HG03575 (cell line): ENCODE results near the gene MICOS13.
"Not testable (repeated sequence)": the region's sequence is repeated elsewhere in the genome, so short reads cannot be mapped to it uniquely, and the experiment has no call there.

Experiments used
- ATAC-seq: cut with Tn5 transposase; IDR thresholded peaks from one replicate; pipeline ENCODE4 v1.9.1; 2021; ENCODE audit not compliant: unreplicated experiment, insufficient number of reproducible peaks, low FRiP score; ENCODE audit errors: extremely low read depth

MICOS13 gene

DNA sequence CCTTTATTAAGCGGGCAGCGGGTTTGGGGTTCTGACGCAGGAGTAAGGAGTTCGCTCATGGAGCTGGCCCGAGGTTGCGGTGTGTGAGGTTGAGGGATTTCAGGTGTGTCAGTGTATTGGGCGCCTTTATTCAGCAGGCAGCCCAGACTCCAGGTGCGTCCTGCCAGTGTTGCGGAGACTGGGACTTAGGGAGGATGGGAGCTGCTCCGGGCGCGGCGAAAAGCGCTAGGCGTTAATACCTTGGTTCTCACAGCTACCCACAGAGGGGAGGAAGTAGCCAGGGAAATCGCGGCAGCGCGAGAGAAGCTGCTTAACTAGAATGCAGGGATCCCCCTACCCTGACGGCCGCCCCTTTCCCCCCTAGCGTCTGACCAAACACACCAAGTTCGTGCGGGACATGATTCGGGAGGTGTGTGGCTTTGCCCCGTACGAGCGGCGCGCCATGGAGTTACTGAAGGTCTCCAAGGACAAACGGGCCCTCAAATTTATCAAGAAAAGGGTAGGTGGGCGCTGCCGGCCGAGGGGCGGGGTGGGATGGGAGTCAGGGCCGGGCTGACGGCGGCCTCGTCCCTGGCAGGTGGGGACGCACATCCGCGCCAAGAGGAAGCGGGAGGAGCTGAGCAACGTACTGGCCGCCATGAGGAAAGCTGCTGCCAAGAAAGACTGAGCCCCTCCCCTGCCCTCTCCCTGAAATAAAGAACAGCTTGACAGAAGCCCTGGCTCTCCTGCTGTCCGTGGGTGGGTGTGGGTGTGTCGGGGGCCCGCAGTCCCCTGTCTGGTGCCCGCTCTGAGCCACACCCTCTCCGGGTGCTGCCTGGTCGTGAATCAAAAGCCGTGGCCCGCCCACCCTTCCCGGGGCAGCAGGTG lies 10.9 kb upstream of the MICOS13 start:
- no peak for ATAC-seq

DNA sequence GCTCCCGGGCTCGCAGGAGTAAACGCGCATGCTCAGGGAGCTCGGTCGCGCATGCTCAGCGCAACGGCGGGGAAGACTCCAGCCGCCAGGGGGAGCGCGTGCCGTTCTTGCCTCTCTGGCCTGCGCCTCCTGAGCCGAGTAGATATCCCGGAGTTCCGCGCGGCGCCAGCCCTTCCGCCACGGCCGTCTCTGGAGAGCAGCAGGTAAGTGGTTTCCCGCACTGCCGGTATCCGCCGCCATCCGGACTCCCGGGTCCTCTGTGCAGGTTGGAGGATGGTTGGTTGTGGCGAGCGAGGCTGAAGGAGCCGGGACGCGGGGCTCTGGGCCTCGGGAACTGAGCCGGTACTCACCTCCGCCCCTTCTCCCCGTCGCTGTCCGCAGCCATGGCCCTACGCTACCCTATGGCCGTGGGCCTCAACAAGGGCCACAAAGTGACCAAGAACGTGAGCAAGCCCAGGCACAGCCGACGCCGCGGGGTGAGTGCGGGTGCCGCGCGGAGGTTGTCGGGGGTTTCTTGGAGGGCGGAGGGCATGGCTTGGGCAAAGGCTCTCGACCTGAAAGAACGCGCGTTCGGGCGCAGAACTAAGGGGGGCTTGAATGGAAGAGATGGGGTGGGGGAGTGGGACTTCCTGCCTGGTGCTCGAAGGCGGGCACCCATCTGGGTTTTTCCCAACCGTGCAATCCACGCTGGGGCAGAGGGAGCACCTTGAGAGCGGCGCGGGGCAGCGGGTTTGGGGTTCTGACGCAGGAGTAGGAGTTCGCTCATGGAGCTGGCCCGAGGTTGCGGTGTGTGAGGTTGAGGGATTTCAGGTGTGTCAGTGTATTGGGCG lies 10.0 kb upstream of the MICOS13 start, which contains the start of gene RPL36:
RPL36 (plus strand) TSS at position 171 of the 830 bp plus-strand sequence; CDS start at position 384, 213 bp downstream.
- ATAC-seq, result no peak

DNA sequence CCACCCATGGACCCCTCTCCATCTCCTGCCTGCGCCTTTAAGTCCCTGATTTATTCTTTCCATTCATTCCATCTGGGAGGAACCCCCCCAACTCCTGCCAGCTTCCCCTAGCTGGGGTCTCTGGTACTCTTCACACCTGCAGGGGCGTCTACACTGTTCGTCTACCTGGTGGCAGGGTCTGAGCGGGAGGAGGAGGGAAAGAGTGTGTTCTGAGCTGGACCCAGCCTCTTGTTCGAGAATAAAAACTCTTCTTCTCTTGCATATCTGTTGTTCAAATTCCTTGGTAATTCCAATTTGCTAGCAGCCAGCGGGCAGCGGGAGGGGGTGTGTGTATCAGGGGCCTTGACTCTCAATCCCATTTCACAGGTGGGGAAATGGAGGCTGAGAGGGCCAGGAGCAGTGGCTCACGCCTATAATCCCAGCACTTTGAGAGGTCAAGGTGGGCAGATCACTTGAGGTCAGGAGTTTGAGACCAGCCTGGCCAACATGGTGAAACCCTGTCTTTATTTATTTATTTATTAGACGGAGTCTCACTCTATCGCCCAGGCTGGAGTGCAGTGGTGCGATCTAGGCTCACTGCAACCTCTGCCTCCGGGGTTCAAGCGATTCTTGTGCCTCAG lies 8.1 kb upstream of the MICOS13 start:
- ATAC-seq, result not testable (repeated sequence)

DNA sequence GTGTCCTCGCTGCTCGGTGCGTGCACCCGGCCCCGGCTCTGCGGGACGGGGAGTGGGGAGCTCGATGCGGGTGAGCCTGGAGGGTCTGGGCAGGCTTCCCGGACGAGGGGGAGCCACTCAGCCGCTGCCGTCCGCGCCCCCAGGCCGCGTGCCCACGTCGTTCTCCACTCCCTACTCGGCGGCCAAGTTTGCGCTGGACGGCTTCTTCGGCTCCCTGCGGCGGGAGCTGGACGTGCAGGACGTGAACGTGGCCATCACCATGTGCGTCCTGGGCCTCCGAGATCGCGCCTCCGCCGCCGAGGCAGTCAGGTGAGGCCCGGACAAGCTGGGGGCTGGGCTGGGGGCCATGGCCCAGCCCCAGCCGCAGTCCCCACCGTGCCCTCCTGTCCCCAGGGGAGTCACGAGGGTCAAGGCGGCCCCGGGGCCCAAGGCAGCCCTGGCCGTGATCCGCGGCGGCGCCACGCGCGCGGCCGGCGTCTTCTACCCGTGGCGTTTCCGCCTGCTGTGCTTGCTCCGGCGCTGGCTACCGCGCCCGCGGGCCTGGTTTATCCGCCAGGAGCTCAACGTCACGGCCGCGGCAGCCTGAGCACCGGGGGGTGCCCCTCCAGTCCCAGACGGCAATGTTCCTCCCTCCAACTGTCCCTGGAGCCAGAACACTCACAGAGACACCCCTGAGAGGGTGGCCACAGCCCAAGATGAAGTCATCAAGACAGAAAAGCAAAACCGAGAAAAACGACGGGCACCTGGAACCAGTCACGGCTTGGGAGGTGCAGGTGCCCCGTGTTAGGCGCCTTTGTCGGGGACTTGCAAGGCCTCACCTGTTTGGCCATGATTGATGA lies 7.3 kb upstream of the MICOS13 start:
- ATAC-seq, result no peak

DNA sequence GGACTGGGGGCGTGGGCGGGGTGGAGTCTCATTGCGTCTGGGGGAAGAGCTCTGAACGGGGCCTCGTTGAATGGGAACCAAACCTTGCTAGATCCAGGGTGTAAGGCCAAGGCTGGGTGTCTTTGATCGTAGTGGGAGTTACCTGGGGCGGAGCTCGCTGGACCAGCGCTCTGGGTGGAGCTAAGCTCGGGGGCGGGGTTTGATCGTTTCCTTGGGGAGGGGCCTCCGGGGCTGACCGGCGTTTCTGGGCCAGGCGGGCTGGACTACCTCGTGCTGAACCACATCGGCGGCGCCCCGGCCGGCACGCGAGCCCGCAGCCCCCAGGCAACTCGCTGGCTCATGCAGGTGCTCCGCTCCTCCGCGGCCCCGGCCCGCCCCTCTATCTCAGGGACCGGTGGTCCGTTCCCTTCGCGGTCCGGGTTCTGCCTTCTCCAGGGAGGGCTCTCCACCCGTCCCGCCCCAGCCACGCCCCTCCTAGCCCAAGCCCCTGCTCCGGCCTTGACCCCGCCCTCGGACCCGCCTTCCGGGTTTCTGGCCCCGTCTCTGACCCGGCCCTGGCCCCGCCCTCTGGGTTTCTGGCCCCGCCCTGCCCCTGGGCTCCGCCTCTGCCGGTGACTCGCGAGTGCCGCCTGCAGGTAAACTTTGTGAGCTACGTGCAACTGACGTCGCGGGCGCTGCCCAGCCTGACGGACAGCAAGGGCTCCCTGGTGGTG lies 6.5 kb upstream of the MICOS13 start:
- no peak for ATAC-seq

DNA sequence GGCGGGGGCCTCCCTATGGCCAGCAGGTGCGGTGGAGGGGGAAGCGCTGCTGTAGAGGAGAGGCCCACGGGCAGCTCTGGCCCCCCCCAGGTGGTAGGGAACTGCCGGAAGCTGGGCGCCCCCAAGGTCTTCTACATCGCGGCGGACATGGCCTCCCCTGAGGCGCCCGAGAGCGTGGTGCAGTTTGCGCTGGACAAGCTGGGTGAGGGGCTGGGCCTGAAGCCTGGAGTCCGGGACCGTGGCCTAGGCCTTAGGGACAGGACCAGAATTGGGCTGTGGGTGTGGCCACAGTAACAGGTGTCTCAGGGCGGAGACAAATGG lies 6.0 kb upstream of the MICOS13 start:
- ATAC-seq, result no peak

DNA sequence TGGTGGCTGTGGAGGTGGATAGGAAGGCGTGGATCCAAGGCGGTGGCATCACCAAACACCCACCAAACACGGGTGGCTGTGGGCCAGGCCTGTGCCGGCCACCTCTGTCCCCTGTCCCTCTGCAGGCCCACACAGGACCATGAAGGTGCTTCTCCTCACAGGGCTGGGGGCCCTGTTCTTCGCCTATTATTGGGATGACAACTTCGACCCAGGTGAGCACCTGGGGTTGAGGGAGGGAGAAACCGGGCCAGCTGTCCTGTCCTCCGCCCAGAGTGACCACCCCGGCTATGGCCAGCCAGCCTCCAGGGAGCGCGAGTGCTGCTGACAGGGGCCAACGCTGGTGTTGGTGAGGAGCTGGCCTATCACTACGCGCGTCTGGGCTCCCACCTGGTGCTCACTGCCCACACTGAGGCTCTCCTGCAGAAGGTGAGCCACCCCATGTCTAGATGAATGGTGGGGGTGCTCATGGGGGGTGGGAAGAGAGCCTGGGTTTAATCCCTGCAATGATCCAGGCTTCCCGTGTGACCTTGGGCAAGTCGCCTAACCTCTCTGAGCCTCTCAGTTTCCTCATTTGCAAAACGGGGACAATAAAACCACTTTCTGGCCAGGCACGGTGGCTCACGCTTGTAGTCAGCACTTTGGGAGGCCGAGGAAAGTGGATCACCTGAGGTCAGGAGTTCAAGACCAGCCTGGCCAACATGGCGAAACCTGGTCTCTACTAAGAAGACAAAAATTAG lies 4.5 kb upstream of the MICOS13 start:
- ATAC-seq, result no peak

DNA sequence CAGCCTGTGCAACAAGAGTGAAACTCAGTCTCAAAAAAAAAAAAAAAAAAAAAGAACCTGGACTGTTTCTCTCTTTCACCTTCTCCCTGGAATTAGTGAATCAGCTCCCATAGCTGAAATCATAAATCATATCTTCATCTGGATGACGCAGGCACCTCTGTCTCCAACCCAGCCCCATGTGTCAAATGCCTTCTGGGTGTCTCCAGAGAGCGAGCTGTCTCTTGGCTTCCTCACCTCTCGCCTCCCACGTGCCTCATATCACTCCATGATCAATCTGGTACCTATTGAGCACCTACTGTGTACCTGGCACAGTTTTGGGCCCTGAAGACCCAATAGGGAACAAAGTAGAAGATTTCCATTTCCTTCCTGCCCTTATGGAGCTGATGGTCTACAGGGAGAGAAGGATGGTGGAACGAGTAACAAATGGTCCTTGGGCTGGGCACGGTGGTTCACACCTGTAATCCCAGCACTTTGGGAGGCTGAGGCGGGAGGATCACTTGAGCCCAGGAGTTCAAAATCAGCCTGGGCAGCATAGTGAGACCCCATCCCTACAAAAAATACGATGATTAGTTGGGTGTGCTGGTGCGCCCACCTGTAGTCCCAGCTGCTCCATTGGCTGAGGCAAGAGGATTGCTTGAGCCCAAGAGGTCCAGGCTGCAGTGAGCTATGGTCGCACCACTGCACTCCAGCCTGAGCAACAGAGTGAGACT lies 3.0 kb upstream of the MICOS13 start:
- ATAC-seq, result no peak

DNA sequence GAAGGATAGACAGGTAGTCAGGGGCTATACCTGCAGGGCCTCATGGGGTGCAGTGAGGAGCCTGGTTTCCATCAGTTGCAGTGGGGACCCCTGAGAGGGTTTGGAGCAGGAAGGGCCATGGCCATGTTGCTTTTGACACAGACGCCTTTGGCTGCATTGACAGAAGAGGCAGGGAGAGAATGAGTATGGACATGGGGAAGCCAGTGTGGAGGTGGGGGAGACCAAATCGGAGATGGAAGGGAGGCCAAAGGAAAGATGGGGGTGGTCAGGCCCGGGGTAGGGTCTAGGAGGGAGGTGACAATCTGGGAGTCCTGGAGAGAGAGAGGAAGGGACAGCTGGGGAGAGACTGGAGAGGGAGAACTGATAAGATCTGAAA lies 1.8 kb upstream of the MICOS13 start:
- no peak for ATAC-seq

DNA sequence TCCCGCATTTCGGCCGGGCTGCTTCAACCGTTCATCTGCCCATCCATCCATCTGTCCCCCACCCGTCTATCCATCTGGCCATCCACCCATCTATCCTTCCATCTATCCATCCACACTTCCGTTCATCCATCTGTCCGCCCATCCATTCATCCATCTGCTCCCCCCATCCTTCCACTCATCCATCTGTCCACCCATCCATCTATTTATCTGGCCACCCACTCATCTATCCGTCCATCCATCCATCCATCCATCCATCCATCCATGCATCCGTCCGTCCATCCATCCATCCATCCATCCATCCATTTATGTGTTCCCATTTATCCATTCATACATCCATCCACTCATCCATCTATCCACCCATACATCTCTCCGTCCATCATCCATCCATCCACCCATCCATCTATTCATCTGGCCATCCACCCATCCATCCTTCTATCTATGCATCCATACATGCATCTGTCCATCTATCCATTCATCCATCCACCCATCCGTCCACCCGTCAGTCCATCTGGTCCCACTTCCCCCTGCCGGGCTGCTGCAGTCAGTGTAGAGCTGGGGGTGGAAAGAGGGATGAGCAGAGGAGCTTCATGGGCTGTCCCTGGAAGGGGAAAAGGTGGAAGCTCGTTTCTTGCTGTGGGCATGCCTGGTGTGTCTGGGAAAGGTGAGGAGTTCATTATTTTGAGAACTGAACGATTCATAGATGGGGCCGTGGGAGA lies 1.2 kb upstream of the MICOS13 start:
- ATAC-seq, result no peak

DNA sequence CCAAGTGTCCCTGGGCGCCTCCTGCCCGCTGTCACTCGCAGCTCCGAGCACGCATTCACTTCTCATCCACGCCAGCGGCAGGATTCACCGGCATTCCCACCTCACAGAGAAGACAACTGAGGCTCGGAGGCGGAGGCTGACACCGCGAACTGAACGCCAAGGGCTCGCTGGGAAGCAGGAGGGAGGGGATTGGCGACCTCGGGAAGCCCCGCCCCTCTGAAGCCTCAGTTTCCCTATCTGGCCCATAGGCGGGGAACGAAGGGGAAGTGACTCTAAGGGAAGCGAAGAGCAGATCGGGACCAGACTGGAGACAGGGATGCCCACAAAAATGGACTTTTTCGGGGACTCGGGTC lies 256 bp downstream of the MICOS13 start:
- ATAC-seq, result peak; percentile 5

DNA sequence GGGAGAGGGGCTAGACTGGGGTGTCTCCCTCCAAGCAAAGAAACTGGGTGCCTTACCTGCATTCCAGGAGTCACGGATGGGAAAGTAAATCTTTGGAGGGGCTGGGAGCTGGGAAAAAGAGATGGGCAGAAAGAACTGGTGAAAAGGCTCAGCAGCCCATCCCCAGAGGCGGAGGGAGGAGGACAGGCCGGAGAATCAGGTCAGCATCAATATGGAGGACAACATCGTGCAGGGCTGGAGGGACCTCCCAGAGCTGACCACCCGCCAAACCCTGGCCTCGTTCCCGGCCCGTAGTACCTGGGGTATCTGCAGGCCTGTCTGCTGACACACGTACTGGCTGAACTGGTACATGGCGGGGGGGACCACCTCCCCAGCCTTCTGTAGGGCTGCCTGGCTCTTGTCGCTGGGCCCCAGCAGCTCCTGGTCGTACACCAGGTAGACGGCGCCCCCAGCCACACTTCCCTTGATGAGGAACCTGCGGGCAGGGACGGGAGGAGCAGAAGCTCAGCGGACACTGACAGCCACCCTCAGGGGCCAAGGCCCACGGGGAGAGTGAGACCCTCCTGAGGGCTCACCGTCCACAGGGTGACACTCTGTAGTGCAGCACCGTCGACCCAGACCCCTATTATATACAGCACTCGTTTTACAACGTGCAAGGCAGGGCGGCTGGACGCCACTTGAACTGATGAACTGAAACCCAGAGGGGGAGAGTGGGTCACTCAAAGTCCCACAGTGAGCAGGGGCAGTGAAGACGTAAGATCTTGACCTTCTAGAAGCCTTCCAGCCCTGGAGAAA lies 830 bp downstream of the MICOS13 start:
- no peak for ATAC-seq

DNA sequence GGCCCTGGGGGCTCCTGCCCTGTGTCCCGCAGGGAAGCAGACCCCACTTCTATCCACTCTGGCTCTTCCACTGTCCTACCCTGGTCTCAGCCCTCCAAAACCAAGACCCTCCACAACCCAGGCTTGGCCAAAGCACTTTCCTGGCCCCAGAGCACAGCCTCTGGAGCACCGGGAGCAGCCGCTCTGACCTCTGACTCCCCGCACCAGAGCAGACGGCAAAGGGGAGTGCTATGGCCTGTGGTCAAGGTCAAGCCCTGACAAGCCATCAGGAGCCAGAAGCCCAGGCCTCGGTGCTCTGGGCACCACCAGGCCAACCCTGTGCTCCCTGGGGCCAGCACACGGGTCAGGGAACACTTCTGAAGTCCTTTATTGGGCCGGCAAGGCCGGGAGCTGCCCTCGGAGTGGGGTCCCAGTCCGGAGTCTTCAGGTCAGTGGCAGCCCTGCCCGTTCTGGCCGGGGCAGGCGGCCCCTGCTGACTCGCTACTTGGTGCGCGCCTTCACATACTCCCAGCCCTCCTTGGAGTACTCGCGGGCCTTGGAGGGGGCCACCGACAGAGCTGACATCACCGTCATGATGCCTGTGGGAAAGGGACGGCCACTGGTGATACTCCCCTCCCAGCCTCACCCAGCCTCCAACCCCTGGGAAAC lies 2.1 kb downstream of the MICOS13 start:
- no peak for ATAC-seq

DNA sequence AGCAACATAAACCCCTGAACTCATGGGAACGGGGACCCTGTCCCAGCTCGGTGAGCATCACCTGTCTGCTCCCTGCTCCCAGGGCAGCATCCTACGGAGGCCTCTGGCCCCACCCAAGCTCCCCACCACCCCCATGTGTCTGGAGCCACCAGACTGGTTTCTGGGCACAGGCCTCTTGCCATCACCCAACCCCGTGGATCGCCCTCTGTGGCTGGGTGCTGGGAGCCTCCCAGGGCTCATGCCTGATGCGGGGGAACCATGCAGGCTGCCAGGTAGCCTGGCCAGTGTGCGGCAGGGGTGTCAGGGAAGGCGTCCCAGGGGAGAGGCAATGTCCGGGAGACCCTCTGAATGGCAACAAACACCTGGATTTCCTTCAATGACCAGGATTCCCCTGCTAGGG lies 2.7 kb downstream of the MICOS13 start:
- ATAC-seq, result no peak

DNA sequence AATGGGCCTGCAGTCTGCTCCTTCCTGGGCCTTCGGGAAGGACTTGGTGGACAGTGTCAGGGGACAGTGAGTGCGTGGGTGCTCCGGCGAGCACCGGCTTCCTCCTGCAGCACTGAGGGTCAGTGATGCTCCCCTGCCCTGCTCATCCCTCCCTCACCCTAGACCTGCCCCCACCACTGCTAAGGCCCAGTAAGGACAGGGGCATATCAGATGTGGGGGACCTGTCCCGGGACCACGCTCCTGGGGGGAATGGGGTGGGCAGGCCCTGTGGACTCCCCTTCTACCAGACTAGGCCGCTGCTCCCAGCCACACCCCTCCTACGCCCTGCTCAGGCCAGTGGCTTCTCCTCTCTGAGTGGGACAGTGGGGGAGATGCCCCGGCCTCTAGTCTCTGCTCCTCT lies 3.2 kb downstream of the MICOS13 start:
- ATAC-seq, result no peak

DNA sequence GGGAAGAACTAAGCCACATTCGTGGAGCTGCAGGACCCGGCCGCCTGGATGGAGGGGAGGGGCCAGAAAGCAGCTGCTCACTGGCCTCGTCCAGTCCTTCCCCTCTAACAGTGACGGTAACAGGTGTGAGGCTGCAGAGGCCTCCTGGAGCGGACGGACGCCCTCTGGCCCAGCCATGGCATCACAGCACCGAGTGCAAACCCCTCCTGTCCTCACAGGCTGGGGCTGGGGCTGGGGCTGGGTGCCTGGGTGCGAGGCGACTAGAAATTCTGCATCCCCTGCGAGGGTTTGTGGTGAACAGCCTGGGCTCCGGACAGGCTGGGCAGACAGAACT lies 3.6 kb downstream of the MICOS13 start:
- no peak for ATAC-seq
